K562 (cell line): ENCODE data around the gene REEP2. TPM values are rescaled to one million over a fixed set of nuclear protein-coding genes. Genes with fewer than 3 reads are reported as not detected.

ENCODE experiments used
- ARHGAP35 ChIP-seq: fragments of 450-650 bp; IDR thresholded peaks from 2 replicates; pipeline ENCODE4 v1.6.1; 2018; ENCODE audit not compliant: partially characterized antibody
- ATF3 ChIP-seq, 2 experiments: fragments of 450-650 bp in 1 of 2; sonication (generic) in 1 of 2; formaldehyde crosslinking in 1 of 2; IDR thresholded peaks in 1 of 2; conservative IDR thresholded peaks in 1 of 2; 2 replicates each; pipeline versions ENCODE4 v1.6.1 to v1.8.1; 2016 to 2023; ENCODE audit warnings: mild to moderate bottlenecking in 2 of 2, moderate library complexity in 2 of 2, inconsistent platforms in 1 of 2, missing genetic modification reagents in 1 of 2
- ATF4 ChIP-seq: fragments of 450-650 bp; formaldehyde crosslinking; IDR thresholded peaks from 2 replicates; pipeline ENCODE4 v1.4.0; 2022; ENCODE audit warnings: mild to moderate bottlenecking, moderate library complexity
- CHD4 ChIP-seq: fragments of 200-600 bp; sonication (generic); IDR thresholded peaks from 3 replicates; pipeline ENCODE4 v1.6.1; 2012; ENCODE audit warnings: low read depth, mild to moderate bottlenecking, mixed read lengths, low read length, inconsistent platforms; ENCODE audit not compliant: insufficient read depth, insufficient replicate concordance, poor library complexity, severe bottlenecking
- ELK3 ChIP-seq: fragments of 450-650 bp; formaldehyde crosslinking; IDR thresholded peaks from 2 replicates; pipeline ENCODE4 v1.4.0; 2020; ENCODE audit warnings: mild to moderate bottlenecking
- GTF2F1 ChIP-seq: IDR thresholded peaks from 2 replicates; pipeline ENCODE4 v1.6.1; 2011; ENCODE audit warnings: low read depth, low read length, improper control_type of control experiment
- HMBOX1 ChIP-seq: sonication (generic); IDR thresholded peaks from 2 replicates; pipeline ENCODE4 v1.6.1; 2016
- LARP7 ChIP-seq: fragments of 450-650 bp; IDR thresholded peaks from 2 replicates; pipeline ENCODE4 v1.6.1; 2016
- MYC ChIP-seq, 2 experiments: fragments of 250-450 bp in 1 of 2; sonication (Bioruptor Pico) in 1 of 2; IDR thresholded peaks; 2 replicates each; pipeline versions ENCODE4 v1.5.1 to v1.6.1; 2012 to 2021; ENCODE audit warnings: low read depth in 2 of 2, borderline replicate concordance in 1 of 2, improper control_type of control experiment in 1 of 2, low read length in 1 of 2, mild to moderate bottlenecking in 1 of 2, moderate library complexity in 1 of 2
- NCOR1 ChIP-seq: fragments of 450-650 bp; IDR thresholded peaks from 2 replicates; pipeline ENCODE4 v1.6.1; 2016; ENCODE audit warnings: mild to moderate bottlenecking, moderate library complexity
- NFRKB ChIP-seq: fragments of 450-650 bp; IDR thresholded peaks from 2 replicates; pipeline ENCODE4 v1.6.1; 2016; ENCODE audit warnings: low read depth
- NFXL1 ChIP-seq: fragments of 450-650 bp; formaldehyde crosslinking; IDR thresholded peaks from 2 replicates; pipeline ENCODE4 v1.4.0; 2021; ENCODE audit warnings: mild to moderate bottlenecking
- NUFIP1 ChIP-seq: fragments of 450-650 bp; IDR thresholded peaks from 2 replicates; pipeline ENCODE4 v1.6.1; 2018; ENCODE audit not compliant: partially characterized antibody
- PTBP1 ChIP-seq: fragments of 200-400 bp; formaldehyde crosslinking; IDR thresholded peaks from 2 replicates; pipeline ENCODE4 v1.6.1; 2017; ENCODE audit warnings: low read depth, low read length
- PTTG1 ChIP-seq: fragments of 450-650 bp; IDR thresholded peaks from 2 replicates; pipeline ENCODE4 v1.6.1; 2016; ENCODE audit warnings: low read depth, mild to moderate bottlenecking, missing genetic modification characterization, missing compliant biosample characterization
- ZBTB11 ChIP-seq, 3 experiments: fragments of 200-800 bp in 1 of 3; fragments of 250-450 bp in 1 of 3; fragments of 450-650 bp in 1 of 3; sonication (Bioruptor Pico) in 1 of 3; sonication (Bioruptor generic) in 1 of 3; formaldehyde crosslinking in 1 of 3; IDR thresholded peaks; 2 replicates each; pipeline versions ENCODE4 v1.6.1 to v1.8.0; 2016 to 2022; ENCODE audit warnings: mild to moderate bottlenecking in 2 of 3, missing genetic modification characterization in 2 of 3, missing compliant biosample characterization in 1 of 3, moderate library complexity in 1 of 3
- ZBTB12 ChIP-seq: fragments of 250-450 bp; sonication (Bioruptor Pico); IDR thresholded peaks from 2 replicates; pipeline ENCODE4 v1.4.0; 2020
- ZNF561 ChIP-seq: fragments of 450-650 bp; formaldehyde crosslinking; conservative IDR thresholded peaks from 2 replicates; pipeline ENCODE4 v1.4.0; 2020; ENCODE audit warnings: mild to moderate bottlenecking, moderate library complexity
- polyA plus RNA-seq, 8 experiments: library from polyadenylated mRNA; depleted of rRNA in 4 of 8; stranded (reverse) in 5 of 8; unstranded in 3 of 8; fragments of >200 nt; fragmentation: Nextera tagmentation in 2 of 8; fragmentation: Illumina TruSeq in 1 of 8; extraction: Ambion mirVana in 2 of 8; extraction: Trizol in 1 of 8; gene quantifications; 2 replicates each; pipeline versions ENCODE4 v1.2.1 to v1.2.3, GENCODE V29; 2011 to 2014; ENCODE audit warnings: inconsistent platforms in 1 of 8, missing spikeins in 1 of 8
- total RNA-seq, 7 experiments: library from RNA; depleted of rRNA in 6 of 7; stranded (reverse); fragments of >200 nt in 6 of 7; fragmentation: Illumina TruSeq in 2 of 7; extraction: Trizol in 2 of 7; gene quantifications; 2 replicates each; pipeline versions ENCODE4 v1.2.1 to v1.2.3, GENCODE V29; 2011 to 2021; ENCODE audit warnings: low replicate concordance in 1 of 7

The REEP2 gene
- total and polyA plus RNA-seq, 9 of the 15 experiments (the other 6 are each of a cell fraction or from before 2014, with no cell fraction given), result 0.03 to 1.1 (median 0.12) TPM; not detected in 1

- no peak for TF ChIP-seq ELK3
- TF ChIP-seq NFRKB, result no peak
- TF ChIP-seq NFXL1, result no peak
- TF ChIP-seq PTBP1, result no peak; the same call in 1 of the 2 replicates
- no peak for TF ChIP-seq NUFIP1
- TF ChIP-seq ZBTB12, result peak; percentile 46
- TF ChIP-seq LARP7, result no peak
- TF ChIP-seq NCOR1, result no peak
- no peak for TF ChIP-seq ZNF561 (CRISPR knock-in tag)
- TF ChIP-seq ATF4 (CRISPR knock-in tag), result no peak
- no peak for TF ChIP-seq HMBOX1
- TF ChIP-seq ATF3 (IDR thresholded peaks at IDR 0.05), result no peak
- peak; percentile 66 for TF ChIP-seq ATF3 (CRISPR knock-in tag; conservative IDR thresholded peaks at IDR 0.05)
- TF ChIP-seq GTF2F1, result no peak
- no peak for TF ChIP-seq CHD4
- TF ChIP-seq ZBTB11 (CRISPR knock-in tag; IDR thresholded peaks at IDR 0.05), result peak in 2 of 3 experiments; percentile 70 to 92; a peak in 5 of 6 replicates
- TF ChIP-seq ARHGAP35, result no peak
- no peak for TF ChIP-seq PTTG1
- peak; percentile 72 for TF ChIP-seq MYC (IDR thresholded peaks at IDR 0.05; ENCODE audit: low read depth, low read length)
- TF ChIP-seq MYC (CRISPR knock-in tag; IDR thresholded peaks at IDR 0.05; ENCODE audit: borderline replicate concordance, low read depth), result no peak
Observed at GRCh38 chr5:138464008-138464387, 25.1 kb downstream of the REEP2 start (continued).
